ENCODE measurements around the gene CRELD2.

Gene CRELD2

DNA sequence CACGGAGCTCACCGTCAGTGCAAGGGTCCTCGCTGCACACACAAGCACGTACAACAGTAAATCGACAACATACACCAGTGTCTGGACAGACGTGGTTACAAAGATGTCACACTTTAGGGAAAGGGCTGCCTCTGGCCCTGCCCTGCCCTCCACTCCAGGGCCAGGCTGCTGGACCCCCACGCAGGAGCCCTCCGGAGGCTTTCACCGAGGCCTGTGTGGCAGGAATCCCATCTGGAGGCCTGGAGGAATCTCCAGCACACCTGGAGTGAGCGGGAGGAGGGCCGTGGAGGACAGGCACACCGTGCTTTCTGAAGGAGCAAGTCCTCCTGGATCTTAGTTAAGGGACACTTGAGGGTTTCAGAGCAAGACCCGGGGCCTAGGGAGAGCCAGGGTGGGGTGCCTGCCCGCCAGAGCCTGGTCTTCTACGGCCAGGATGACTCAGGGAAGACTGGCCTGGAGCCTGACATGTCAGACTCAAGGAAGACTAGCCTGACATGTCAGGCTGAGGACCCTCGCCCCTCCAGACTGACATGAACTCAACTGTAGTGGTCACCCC lies 40.0 kb downstream of the CRELD2 start:
- DNase-seq (ENCODE audit: low read depth): no peak

DNA sequence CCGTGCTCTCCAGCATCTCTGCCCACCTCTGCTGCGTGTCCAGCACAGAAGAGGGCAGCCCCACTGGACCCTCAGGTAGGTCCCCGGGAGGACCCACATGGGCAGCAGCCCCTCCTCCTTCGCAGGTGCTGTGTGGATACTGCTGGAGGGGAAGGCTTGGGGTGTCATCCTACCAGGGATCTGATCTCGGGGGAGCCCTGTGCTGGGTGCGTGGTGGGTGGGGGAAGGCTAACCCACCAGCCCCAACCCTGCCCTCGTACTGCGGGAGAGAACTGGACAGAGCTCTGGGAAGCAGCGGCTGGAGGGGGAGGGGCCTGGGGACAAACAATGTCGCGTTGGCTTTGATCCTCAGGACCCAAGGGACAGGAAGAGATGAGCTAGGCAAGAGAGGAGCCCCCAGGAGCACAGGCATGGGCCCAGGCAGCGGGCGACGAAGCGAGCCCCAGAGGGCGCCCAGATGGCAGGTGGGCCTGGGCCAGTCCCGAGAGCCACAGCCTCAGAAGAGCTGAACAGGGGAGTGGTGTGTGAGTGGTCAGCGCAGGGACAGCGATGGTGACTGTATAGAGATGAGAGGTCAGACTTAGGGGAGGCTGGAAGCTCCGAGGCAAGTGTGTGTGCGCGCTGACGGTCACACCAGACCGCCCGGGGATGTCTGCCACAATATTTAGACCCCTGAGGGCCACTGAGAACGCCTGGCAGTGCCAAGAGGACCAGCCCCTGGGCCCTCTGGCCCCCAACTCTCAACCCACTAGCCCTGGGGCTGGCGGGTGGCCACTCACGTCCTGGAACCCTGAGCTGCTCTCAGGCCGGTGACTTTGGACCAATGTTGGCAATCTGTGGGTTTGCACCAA lies 40.7 kb downstream of the CRELD2 start:
- DNase-seq (ENCODE audit: low read depth): no peak

DNA sequence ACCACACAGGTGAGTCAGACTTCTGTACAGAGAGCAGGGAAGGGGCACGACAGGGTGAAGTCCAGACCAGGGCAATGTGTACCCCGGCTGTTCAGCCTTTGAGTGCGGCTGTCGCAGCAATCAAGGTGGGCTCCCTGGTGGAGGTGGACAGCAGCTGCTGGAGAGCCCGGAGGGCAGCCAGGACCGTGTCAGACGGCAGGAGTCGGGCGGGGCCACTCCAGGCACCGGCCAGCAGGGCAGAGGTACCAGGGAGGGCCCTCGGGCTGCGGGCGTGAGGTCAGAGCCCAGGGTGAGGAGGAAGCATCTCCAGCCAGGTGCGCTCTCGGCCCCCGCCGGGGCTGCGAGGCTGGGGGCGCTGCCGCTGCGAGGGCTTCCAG lies 41.3 kb downstream of the CRELD2 start:
- no peak for DNase-seq (ENCODE audit: low read depth)

DNA sequence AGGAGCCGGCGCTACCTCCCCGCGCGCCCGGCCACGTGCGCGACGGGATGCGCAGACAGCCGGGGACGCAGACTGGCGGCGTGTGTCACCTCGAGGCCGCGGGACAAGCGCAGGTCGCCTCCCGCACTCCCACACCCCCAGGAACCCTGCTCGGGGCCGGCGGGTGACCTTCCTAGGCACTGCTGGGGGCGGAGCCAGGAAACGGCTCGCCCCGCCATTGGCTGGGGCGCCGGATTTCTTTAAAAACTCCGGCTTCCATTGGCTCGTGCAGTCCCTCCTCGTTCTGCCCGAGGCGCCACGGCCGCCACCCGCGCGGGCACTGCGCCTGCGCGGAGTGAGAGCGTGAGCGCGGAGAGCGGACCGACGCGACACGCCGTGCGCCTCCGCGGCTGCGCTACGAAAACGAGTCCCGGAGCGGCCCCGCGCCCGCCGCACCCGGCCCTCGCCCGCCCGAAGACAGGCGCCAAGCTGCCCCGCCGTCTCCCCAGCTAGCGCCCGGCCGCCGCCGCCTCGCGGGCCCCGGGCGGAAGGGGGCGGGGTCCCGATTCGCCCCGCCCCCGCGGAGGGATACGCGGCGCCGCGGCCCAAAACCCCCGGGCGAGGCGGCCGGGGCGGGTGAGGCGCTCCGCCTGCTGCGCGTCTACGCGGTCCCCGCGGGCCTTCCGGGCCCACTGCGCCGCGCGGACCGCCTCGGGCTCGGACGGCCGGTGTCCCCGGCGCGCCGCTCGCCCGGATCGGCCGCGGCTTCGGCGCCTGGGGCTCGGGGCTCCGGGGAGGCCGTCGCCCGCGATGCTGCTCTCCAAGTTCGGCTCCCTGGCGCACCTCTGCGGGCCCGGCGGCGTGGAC lies 41.9 kb downstream of the CRELD2 start, which contains the start of gene PIM3:
Gene PIM3, plus strand, starts transcription at position 614 of the 846 bp plus-strand sequence. Its CDS starts 176 bp downstream, at position 790.
- DNase-seq (ENCODE audit: low read depth): peak; percentile 92

DNA sequence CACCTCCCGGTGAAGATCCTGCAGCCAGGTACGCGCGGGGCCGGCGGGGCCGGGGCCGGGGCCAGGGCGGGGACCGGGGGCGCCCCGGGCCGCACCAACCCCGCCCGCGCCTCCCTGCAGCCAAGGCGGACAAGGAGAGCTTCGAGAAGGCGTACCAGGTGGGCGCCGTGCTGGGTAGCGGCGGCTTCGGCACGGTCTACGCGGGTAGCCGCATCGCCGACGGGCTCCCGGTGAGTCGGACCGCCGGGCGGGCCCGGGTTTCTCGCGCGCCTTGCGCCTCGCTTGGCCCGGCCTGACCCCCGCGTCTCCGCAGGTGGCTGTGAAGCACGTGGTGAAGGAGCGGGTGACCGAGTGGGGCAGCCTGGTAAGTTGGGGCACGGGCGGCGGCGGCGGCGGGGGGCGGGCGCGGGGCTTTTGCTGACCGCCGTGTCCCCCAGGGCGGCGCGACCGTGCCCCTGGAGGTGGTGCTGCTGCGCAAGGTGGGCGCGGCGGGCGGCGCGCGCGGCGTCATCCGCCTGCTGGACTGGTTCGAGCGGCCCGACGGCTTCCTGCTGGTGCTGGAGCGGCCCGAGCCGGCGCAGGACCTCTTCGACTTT lies 42.7 kb downstream of the CRELD2 start:
- DNase-seq (ENCODE audit: low read depth): no peak

DNA sequence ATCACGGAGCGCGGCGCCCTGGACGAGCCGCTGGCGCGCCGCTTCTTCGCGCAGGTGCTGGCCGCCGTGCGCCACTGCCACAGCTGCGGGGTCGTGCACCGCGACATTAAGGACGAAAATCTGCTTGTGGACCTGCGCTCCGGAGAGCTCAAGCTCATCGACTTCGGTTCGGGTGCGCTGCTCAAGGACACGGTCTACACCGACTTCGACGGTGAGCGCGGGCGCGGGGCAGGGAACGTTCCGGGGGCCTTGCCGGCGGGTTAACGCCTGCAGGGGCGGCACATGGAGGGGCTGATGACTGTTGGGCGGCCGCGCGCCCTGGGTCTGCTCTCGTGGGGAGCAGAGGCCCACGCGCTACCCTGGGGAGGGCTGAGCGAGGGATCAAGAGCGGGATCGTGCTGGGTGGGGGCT lies 43.2 kb downstream of the CRELD2 start:
- DNase-seq (ENCODE audit: low read depth): no peak

DNA sequence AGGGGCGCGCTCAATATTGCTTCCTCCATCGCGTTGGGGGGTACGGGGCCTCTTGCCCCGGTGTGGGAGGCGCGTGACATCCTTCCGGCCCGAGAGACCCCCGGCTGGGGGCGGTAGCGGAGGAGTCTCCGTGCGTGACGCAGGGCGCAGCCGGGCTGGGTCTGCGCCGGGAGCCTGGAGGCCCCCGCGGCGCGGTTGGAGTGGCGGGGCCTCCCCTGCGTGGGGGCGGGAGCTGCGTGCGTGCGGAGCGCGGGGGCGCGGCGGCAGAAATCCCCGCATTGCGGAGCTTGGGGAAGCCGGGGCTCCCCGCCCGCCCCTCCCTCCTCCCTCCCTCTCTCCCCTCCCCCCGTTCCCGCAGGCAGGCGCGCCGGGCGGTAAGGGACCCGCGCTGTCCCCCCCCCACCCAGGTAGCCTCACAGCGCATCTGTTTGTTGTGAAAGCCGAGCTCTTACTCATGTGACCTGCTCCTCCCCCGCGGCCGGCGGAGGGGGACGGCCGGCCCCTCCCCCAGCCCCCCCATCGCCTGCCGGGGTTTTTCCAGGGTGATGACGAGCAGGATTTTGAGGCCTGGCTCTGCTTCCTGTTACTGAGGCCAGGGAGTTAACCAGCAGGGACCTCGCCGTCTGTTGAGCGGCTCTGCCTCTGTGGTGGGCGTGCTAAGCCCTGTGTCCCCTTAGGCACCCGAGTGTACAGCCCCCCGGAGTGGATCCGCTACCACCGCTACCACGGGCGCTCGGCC lies 43.7 kb downstream of the CRELD2 start:
- peak; percentile 94 for DNase-seq (ENCODE audit: low read depth)

DNA sequence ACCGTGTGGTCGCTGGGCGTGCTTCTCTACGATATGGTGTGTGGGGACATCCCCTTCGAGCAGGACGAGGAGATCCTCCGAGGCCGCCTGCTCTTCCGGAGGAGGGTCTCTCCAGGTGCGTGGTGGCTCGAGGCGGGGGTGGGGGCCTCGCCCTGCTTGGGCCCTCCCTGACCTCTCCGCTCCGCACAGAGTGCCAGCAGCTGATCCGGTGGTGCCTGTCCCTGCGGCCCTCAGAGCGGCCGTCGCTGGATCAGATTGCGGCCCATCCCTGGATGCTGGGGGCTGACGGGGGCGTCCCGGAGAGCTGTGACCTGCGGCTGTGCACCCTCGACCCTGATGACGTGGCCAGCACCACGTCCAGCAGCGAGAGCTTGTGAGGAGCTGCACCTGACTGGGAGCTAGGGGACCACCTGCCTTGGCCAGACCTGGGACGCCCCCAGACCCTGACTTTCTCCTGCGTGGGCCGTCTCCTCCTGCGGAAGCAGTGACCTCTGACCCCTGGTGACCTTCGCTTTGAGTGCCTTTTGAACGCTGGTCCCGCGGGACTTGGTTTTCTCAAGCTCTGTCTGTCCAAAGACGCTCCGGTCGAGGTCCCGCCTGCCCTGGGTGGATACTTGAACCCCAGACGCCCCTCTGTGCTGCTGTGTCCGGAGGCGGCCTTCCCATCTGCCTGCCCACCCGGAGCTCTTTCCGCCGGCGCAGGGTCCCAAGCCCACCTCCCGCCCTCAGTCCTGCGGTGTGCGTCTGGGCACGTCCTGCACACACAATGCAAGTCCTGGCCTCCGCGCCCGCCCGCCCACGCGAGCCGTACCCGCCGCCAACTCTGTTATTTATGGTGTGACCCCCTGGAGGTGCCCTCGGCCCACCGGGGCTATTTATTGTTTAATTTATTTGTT lies 44.6 kb downstream of the CRELD2 start:
- no peak for DNase-seq (ENCODE audit: low read depth)

DNA sequence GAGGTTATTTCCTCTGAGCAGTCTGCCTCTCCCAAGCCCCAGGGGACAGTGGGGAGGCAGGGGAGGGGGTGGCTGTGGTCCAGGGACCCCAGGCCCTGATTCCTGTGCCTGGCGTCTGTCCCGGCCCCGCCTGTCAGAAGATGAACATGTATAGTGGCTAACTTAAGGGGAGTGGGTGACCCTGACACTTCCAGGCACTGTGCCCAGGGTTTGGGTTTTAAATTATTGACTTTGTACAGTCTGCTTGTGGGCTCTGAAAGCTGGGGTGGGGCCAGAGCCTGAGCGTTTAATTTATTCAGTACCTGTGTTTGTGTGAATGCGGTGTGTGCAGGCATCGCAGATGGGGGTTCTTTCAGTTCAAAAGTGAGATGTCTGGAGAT lies 45.2 kb downstream of the CRELD2 start:
- no peak for DNase-seq (ENCODE audit: low read depth)

DNA sequence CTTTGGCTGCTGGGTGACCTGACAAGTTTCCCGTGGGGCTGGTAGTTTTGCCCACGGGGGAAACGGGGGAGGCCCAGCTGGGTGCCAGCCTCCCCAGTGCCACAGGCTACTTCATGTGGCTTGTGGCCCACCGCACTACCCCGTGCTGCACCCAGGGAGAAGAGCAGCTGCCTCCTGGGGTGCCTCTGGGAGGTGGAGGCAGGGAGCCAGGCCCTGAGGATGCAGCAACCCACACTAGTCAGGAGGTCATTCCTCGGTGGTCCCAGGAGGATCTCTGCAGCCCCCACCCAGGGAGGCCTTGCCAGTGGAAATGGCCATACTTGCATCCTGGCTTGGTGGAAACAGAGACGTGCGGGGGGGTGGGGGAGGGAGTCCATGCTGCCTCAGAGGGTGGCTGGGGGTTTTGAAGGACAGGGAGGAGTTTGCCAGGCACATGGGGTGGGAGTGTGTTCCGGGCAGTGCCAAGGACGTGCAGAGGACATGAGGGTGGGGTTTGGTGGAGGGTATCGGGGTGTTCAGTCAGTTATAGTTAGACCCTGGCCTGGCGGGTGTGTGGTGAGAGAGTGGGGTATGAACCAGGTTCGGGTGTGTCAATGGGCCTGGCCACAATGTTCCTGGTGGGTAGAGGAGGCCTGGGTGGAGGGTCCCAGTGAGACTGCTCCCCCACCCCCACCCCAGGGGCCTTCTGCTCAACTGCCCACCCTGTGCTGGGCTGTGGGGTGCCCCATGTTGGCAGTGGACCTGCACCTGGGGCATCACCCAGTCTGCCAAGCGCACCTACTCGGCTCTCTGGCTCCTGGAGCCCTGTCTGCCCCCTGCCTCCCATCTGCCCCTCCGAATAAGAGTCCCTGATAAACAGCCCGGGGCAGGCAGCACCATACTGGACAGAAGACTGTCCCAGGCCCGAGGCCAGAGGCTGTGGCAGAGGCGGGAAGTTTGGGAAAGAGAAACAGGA lies 46.0 kb downstream of the CRELD2 start:
- DNase-seq (ENCODE audit: low read depth): no peak

DNA sequence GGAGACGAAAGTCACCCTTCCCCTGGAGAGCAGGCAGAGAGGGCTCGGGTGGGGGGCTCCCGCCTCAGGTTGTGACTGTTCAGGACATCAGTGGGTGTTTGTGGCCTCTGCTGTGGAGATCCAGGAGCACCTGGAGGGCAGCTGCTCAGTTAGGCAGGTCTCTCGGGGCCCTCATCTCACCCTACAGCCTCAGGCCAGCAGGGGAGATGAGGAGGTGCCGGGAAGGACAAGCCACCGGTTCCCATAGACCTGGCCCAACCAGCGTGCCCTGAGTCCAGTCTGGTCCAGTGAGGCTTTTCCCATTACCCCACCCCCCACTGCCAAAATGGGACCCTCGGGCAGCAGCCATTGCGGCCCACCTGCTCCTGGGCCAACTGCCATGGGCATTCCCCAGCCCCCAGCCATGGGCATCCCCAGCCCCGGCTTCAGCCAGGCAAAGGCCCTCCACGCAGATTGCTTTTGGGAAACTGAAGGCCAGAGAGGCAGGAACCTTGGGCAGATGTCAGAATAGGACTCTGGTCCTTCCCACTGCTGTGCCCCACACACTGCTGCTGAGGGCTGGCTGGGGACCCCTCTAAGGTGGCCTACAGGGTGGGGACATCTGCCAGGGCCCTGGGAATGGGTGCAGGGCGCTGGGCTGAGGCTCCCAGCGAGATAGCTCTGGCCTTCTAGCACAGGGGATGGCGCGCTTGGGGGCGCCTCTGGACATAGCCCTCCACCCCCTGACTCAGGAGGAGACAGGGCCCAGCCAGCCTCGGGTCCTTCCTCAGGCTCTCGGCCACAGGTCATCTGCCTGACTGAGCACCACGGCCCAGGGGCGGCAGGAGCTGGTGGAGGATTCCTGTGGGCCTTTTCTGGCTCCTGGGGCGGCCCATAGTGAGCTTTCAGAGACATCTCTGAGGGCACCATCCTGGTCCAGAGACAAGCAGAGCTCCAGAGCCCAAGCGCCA lies 46.9 kb downstream of the CRELD2 start:
- DNase-seq (ENCODE audit: low read depth): no peak

DNA sequence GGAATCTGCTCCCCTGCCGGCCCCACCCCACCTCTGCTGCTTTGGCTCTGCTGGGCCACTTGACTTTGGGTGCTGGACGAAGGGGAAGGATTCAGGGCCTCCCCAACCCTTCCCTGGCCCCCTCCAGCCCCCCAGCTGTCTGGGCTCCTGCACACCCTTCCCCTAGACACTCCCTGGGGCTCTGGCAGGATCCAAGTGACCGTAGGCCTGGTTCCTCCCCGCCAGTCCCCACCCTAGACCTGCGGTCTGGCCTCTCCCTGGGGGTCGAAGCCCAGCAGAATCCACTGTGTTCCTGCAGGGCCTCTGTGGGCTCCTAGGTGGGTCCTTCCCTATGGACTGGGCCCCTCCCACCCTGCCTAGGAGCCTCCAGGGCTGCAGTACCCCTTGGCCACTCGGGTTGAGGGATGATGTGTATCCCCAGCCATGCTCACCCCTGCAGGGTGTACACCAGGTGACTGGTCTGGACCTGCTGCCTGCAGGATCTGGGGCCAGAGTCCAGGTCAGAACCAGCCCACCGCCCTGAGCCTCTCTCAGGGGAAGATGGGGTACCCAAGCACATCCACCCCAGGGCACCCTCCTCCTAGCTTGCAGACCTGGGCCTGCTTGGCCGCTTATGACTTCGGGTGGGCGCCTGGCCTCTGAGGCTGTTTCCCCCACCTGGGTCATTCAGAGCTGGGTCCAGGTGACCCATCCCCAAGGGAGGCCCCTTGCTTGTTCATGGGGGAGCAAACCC lies 47.8 kb downstream of the CRELD2 start:
- no peak for DNase-seq (ENCODE audit: low read depth)

DNA sequence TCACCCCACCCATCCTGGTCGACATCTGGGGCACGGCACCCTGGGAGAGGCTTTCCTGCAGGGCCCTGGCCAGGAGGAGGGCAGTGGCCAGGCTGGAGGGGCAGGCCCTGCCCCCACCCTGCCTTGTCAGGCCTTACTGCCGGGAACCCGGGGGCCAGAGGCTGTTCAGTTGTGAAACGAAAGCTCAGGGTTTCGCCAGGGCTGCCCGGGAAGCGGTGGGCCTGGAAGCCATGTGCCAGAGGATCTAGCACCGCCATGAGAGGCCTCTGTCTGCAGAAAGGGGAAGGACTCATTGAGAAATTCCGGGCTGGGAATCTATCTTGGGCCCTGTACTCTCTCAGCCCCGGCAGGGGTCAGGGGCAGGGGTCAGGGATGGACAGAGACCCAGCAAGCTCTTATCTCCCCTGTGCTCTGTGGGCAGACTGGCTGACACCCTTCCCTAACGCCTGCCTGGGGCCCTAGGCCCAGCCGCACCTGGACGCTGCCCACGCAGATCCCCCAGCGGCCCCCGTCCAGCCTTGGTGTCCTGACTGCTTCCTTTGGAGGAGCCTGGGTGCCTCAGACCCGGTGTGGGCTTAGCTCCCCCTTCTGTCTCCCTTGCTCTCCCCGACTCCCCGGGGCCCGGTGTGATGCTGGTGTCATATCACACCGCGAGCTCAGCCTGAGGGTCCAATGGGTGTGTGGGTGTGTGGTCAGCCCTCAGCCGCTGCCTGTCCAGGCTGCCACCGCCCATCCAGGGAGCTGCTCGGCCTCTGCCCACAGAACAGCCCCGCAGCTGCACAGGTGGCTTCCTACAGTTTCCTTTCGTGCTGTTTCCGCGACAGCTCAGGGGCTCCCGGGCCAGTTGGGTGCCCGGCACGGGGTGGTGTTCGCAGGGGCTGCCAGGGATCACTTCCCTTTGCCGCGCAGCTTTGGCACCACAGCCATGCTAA lies 48.6 kb downstream of the CRELD2 start:
- DNase-seq (ENCODE audit: low read depth): peak; percentile 87

DNA sequence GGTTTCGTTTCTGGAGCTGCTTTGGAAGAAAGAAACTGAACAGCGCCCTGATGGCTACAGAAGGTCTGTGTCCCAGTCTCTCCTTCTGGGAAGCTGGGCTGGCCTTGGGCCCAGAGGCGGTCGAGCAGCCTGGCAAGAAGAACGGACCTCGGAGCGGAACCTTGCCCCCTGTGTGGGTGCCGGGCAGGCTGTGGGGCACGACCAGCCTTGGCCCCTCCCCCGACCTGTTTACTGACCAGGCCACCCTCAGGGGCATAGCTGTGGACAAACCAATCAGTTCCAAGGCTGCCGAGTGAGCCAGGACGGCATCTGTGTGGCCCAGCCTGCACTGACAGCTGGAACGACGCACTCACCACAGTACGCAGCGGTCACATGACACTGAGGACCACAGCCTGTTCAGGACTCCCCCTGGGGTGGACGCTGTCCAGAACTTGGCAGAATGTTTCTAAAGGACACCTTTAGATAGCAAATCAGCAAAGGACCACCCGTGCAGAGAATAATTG lies 49.3 kb downstream of the CRELD2 start:
- peak; percentile 18 for DNase-seq (ENCODE audit: low read depth)

DNA sequence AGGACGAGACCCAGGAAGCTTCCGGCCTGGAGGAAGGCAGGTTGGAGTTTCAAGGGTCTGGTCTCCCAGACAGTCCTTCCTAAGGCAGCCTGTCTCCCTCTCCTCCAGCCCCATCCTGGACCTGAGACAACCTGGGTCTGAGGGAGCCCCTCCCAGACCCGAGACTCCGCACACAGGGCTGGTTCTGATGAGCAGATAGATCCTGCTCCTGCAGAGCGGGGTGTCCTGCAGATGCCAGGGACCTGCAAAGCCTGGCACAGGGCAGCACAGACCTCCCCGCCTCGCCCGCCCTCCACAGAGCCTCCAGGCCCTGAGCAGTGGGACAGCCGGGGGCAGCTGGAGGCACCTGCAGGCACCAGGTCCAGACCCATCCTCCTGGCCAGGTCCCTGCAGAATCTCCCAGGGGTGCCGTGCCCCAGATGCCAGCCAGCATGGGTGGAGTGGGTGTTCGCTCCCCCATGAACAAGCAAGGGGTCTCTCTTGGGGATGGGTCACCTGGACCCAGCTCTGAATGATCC lies 49.9 kb downstream of the CRELD2 start:
- DNase-seq (ENCODE audit: low read depth): no peak

Measured in amniotic epithelial cell (primary cell).